Measurements from ENCODE around the gene USP8. TPM values are rescaled to one million over a fixed set of nuclear protein-coding genes. Genes with fewer than 3 reads are reported as not detected.

Gene USP8
- total RNA-seq, 3 donors from 2014 or later (not counting 1 experiment from before 2014, with no cell fraction given) = 81.0 to 87.7 (median 81.4) TPM

DNA sequence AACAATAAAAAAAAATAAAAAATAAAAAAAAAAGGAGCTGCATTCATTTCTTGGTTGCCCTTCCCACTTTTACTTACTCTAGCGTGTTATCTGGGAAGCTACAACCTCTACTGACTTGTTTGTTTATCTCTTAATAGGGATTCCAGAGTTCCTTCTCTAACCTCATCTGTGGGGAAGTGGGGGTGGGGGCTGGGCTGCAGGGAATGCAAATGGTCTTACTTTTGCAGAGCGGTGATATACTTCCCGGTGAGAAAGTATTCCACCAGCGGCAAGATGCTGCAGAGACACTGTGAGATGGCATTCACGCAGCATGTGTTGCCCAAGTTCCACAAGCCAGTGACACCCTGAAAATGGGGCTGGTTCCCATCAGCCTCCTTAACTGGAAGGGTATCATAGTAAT is 120.2 kb downstream of the USP8 start:
- no peak overlapping the region for H3K27ac ChIP-seq (ENCODE audit: low read length)
- no peak overlapping the region for H3K4me3 ChIP-seq (ENCODE audit: low read length)
- H3K4me3 Mint-ChIP-seq = no peak overlapping the region
- ATAC-seq = no peak
- 80% methylated on average over 5 of the region's 5 CpGs for WGBS (ENCODE audit: insufficient coverage)
- no peaks in the 10 kb centered on the region for H3K36me3 Mint-ChIP-seq
- no peaks in the 10 kb centered on the region for H3K27me3 ChIP-seq (ENCODE audit: control insufficient read depth, insufficient read depth, low read length)
- H3K9me3 Mint-ChIP-seq = no peaks in the 10 kb centered on the region
- DNase-seq = no peak
- peaks cover 0 to 10% of the 10 kb centered on the region in 2 donors for H3K27me3 Mint-ChIP-seq (ENCODE audit: low read depth in 2 of 2)
- H3K9me3 ChIP-seq (ENCODE audit: control insufficient read depth, insufficient read depth, low read length) = no peaks in the 10 kb centered on the region
- no peaks in the 10 kb centered on the region for H3K36me3 ChIP-seq (ENCODE audit: control insufficient read depth, insufficient read depth, low read length)
- no peaks in the 10 kb centered on the region for H3K4me1 ChIP-seq (ENCODE audit: control insufficient read depth, insufficient read depth, low read length)
- intact Hi-C loops (cut with micrococcal nuclease) = no loop called here
- H3K27ac Mint-ChIP-seq = no peak overlapping the region
- H3K4me1 Mint-ChIP-seq = no peaks in the 10 kb centered on the region
- TF ChIP-seq, protein P1, sequence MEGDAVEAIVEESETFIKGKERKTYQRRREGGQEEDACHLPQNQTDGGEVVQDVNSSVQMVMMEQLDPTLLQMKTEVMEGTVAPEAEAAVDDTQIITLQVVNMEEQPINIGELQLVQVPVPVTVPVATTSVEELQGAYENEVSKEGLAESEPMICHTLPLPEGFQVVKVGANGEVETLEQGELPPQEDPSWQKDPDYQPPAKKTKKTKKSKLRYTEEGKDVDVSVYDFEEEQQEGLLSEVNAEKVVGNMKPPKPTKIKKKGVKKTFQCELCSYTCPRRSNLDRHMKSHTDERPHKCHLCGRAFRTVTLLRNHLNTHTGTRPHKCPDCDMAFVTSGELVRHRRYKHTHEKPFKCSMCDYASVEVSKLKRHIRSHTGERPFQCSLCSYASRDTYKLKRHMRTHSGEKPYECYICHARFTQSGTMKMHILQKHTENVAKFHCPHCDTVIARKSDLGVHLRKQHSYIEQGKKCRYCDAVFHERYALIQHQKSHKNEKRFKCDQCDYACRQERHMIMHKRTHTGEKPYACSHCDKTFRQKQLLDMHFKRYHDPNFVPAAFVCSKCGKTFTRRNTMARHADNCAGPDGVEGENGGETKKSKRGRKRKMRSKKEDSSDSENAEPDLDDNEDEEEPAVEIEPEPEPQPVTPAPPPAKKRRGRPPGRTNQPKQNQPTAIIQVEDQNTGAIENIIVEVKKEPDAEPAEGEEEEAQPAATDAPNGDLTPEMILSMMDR (IDR thresholded peaks at IDR 0.05) = no peak

DNA sequence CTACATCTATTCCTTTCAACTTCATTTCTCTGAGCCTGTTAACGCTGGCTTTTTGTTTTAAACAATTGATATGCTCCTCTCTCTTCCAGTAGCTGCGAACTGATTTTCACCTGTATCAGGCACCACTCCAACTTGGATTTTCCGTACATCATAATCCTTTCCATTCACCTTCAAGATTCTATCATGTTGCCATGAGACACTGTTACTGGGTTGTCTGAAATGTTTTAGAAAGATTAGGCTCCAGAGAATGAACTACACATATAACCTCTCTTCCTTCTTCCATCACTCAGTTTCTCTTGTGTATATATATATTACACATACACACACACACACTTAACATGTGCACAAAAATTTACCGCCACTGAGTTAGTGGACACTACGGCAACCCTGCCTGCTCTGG is 122.4 kb downstream of the USP8 start, which contains the start of gene USP50:
TSS of gene USP50 (minus strand) at position 101 of the 400 bp plus-strand sequence. CDS start 141 bp downstream, outside the sequence.
- intact Hi-C loops (cut with micrococcal nuclease) = no loop called here
- TF ChIP-seq, protein P1 (IDR thresholded peaks at IDR 0.05) = no peak
- H3K9me3 Mint-ChIP-seq = no peaks in the 10 kb centered on the region
- Histone ChIP-seq H3K9me3 (ENCODE audit: control insufficient read depth, insufficient read depth, low read length) (no peaks in the 10 kb centered on the region), H3K4me1 (ENCODE audit: control insufficient read depth, insufficient read depth, low read length) (no peaks in the 10 kb centered on the region), H3K4me3 (ENCODE audit: low read length) (no peak within 1 kb of the TSS), H3K27ac (ENCODE audit: low read length) (no peak within 1 kb of the TSS), H3K27me3 (ENCODE audit: control insufficient read depth, insufficient read depth, low read length) (no peaks in the 10 kb centered on the region), H3K36me3 (ENCODE audit: control insufficient read depth, insufficient read depth, low read length) (no peaks in the 10 kb centered on the region)
- WGBS (ENCODE audit: insufficient coverage) = 98% methylated on average over 5 of the region's 5 CpGs
- DNase-seq (no peak), ATAC-seq (no peak)
- H3K4me3 Mint-ChIP-seq = no peak within 1 kb of the TSS
- no peak within 1 kb of the TSS for H3K27ac Mint-ChIP-seq
- H3K36me3 Mint-ChIP-seq = no peaks in the 10 kb centered on the region
- H3K27me3 Mint-ChIP-seq (ENCODE audit: low read depth in 2 of 2) = peaks cover 0 to 10% of the 10 kb centered on the region in 2 donors
- H3K4me1 Mint-ChIP-seq = no peaks in the 10 kb centered on the region

DNA sequence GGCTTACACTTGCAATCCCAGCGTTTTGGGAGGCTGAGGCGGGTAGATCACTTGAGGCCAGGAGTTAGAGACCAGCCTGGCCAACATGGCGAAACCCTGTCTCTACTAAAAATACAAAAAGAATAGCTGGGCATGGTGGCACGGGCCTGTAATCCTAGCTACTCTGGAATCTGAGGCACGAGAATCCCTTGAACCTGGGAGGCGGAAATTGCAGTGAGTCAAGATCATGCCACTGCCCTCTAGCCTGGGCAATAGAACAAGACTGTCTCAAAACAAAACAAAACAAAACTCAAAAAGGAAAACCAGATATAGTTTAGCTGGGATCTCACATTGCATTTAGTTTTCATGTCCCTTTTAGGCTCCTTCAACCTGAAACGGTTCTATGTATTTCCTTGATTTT is 125.1 kb downstream of the USP8 start:
- H3K9me3 Mint-ChIP-seq = no peaks in the 10 kb centered on the region
- intact Hi-C loops (cut with micrococcal nuclease) = no loop called here
- peaks cover 0 to 10% of the 10 kb centered on the region in 2 donors for H3K27me3 Mint-ChIP-seq (ENCODE audit: low read depth in 2 of 2)
- Histone ChIP-seq H3K4me1 (ENCODE audit: control insufficient read depth, insufficient read depth, low read length) (no peaks in the 10 kb centered on the region), H3K27ac (ENCODE audit: low read length) (no peak overlapping the region), H3K27me3 (ENCODE audit: control insufficient read depth, insufficient read depth, low read length) (no peaks in the 10 kb centered on the region), H3K4me3 (ENCODE audit: low read length) (no peak overlapping the region), H3K9me3 (ENCODE audit: control insufficient read depth, insufficient read depth, low read length) (no peaks in the 10 kb centered on the region), H3K36me3 (ENCODE audit: control insufficient read depth, insufficient read depth, low read length) (no peaks in the 10 kb centered on the region)
- ATAC-seq (no peak), DNase-seq (no peak)
- TF ChIP-seq, protein P1 (IDR thresholded peaks at IDR 0.05) = no peak
- H3K36me3 Mint-ChIP-seq = no peaks in the 10 kb centered on the region
- H3K4me1 Mint-ChIP-seq = no peaks in the 10 kb centered on the region
- WGBS (ENCODE audit: insufficient coverage) = 90% methylated on average over 7 of the region's 7 CpGs
- H3K27ac Mint-ChIP-seq = no peak overlapping the region
- no peak overlapping the region for H3K4me3 Mint-ChIP-seq

DNA sequence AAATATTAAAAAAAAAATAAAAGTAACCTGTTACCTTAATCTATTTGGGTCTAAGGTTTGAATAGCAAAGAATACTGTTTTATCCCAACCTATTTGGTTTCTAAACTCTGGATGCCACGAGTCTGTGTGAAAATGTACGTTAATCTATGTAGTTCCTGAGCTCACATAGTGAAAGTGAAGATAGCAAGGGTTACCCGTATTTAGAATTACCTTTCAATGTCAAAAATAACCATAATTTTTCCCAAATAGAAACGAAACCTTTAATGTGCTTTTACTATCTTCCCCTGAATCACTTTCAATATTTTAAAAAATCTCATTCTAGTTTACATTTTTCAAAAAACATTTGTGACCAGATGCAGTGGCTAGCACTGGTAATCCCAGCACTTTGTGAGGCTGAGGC is 128.0 kb downstream of the USP8 start:
- peaks cover 14% of the 10 kb centered on the region in 2 donors for H3K4me1 Mint-ChIP-seq
- no peaks in the 10 kb centered on the region for H3K36me3 Mint-ChIP-seq
- peaks cover 3% of the 10 kb centered on the region for H3K4me1 ChIP-seq (ENCODE audit: control insufficient read depth, insufficient read depth, low read length)
- no peak overlapping the region for H3K4me3 Mint-ChIP-seq
- WGBS (ENCODE audit: insufficient coverage) = 71% methylated on average over 2 of the region's 4 CpGs
- no peak for DNase-seq
- no peak overlapping the region for H3K4me3 ChIP-seq (ENCODE audit: low read length)
- TF ChIP-seq, protein P1 (IDR thresholded peaks at IDR 0.05) = no peak
- no peak overlapping the region for H3K27ac ChIP-seq (ENCODE audit: low read length)
- no peaks in the 10 kb centered on the region for H3K27me3 ChIP-seq (ENCODE audit: control insufficient read depth, insufficient read depth, low read length)
- intact Hi-C loops (cut with micrococcal nuclease) = no loop called here
- H3K9me3 Mint-ChIP-seq = no peaks in the 10 kb centered on the region
- no peak for ATAC-seq
- no peak overlapping the region for H3K27ac Mint-ChIP-seq
- no peaks in the 10 kb centered on the region for H3K27me3 Mint-ChIP-seq (ENCODE audit: low read depth in 2 of 2)
- H3K36me3 ChIP-seq (ENCODE audit: control insufficient read depth, insufficient read depth, low read length) = no peaks in the 10 kb centered on the region
- no peaks in the 10 kb centered on the region for H3K9me3 ChIP-seq (ENCODE audit: control insufficient read depth, insufficient read depth, low read length)
